ENCODE measurements around the gene MYO1C. TPM values are rescaled to one million over a fixed set of nuclear protein-coding genes. Genes with fewer than 3 reads are reported as not detected.

Gene MYO1C
- total RNA-seq, 6 experiments from 2014 or later = 310 to 400 (median 328) TPM

DNA sequence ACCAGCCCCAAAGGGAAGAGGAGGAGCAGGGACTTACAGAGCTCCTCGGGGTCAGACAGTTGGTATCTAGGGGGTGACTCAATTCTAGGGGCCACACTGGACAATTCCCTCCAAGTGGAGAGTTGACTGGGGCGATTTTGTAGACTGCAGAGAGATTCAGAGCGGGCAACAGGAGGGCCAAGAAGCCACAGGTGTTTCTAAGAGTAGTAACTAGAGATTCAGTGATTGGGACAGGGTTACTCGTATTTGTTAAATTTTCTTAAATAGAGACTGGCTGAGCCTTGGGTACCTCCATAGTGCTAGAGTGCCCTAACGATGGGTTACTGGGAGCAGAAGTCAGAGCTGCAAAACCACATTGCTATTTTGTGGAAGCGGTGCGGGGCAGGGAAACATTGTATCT, 27.2 kb upstream of the MYO1C start:
- peaks cover 16% of the 10 kb centered on the region; the same call in 1 of the 2 replicates for H3K36me3 Mint-ChIP-seq (ENCODE audit: low read depth)
- TF ChIP-seq, protein P1, sequence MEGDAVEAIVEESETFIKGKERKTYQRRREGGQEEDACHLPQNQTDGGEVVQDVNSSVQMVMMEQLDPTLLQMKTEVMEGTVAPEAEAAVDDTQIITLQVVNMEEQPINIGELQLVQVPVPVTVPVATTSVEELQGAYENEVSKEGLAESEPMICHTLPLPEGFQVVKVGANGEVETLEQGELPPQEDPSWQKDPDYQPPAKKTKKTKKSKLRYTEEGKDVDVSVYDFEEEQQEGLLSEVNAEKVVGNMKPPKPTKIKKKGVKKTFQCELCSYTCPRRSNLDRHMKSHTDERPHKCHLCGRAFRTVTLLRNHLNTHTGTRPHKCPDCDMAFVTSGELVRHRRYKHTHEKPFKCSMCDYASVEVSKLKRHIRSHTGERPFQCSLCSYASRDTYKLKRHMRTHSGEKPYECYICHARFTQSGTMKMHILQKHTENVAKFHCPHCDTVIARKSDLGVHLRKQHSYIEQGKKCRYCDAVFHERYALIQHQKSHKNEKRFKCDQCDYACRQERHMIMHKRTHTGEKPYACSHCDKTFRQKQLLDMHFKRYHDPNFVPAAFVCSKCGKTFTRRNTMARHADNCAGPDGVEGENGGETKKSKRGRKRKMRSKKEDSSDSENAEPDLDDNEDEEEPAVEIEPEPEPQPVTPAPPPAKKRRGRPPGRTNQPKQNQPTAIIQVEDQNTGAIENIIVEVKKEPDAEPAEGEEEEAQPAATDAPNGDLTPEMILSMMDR (IDR thresholded peaks at IDR 0.05) = no peak
- no peak overlapping the region for H3K27ac Mint-ChIP-seq

DNA sequence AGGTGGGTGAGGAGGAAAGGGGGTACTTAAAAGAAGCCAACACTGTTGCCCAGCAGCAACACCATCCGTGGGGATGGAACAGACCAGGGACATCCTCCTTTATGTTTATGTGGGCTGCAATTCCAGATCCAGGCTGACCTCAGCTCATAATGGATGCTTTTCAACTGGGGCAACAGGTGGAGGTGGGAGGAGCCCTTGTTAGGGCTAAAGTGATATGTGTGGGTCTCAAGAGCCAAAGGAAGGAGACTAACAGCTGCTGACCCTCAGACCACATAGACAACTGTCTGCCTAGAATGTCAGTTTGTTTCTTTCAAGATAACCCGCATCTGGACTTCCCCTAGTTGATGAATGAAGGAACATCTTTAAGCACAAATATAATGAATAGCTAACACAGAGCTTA, 25.9 kb upstream of the MYO1C start:
- H3K27ac Mint-ChIP-seq = peak overlapping the region; percentile 51
- peak overlapping the region; percentile 94 for H3K4me3 Mint-ChIP-seq
- DNase-seq = no peak
- TF ChIP-seq, protein P1 (IDR thresholded peaks at IDR 0.05) = no peak
- peaks cover 16% of the 10 kb centered on the region; the same call in 1 of the 2 replicates for H3K36me3 Mint-ChIP-seq (ENCODE audit: low read depth)
- no peaks in the 10 kb centered on the region for H3K9me3 Mint-ChIP-seq
- H3K27me3 Mint-ChIP-seq (ENCODE audit: insufficient read depth) = peaks cover 2% of the 10 kb centered on the region; the same call in 1 of the 2 replicates
- peaks cover 17% of the 10 kb centered on the region for H3K4me1 Mint-ChIP-seq (ENCODE audit: low read depth)

More for the DNA sequence above, 27.2 kb upstream of the MYO1C start:
- Mint-ChIP-seq H3K4me1 (ENCODE audit: low read depth) (peaks cover 17% of the 10 kb centered on the region), H3K4me3 (no peak overlapping the region), H3K27me3 (ENCODE audit: insufficient read depth) (no peaks in the 10 kb centered on the region), H3K9me3 (no peaks in the 10 kb centered on the region)
- DNase-seq = no peak

DNA sequence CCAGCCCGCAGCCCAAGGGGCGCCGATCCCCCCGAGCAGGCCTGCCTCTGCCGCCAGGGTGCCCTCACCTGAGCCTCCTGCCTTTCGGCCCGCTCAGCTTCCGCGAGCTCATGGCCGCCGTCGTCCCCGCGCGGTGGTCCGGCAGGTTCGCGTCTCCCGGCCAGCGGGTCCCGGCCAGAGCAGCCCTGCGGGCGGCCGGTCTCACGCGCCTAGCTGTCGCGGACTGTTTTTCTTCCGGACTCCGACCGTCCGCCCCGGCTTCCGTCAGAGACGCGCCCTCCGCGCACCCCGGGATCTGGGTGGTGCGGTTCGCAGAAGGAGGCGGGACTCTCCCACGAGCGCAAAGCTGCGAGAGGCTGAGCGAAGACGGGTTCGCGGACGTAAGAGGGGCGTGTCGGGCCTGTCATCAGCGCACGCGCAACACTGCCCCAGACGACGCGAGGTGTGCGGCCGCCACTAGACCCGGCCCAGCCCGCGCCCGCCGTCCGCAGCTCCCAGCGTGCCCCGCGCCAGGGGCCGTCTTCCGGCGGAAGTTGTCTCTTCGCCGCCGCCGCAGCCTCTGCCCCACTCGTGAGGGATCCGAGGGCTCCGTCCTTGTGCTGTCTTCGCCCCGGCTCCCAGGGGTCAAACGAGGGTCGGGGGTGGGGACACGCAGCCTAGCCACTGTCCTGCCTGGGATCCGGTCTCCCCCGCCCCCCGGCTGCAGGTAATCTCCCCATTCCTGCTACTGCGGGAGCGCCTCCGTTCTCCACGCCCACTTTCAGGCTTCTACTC, 24.1 kb upstream of the MYO1C start, which contains the start of gene INPP5K:
Gene INPP5K, minus strand, starts transcription at position 225 of the 774 bp plus-strand sequence. Its CDS starts 113 bp downstream, at position 112.
- peaks cover 2% of the 10 kb centered on the region; the same call in 1 of the 2 replicates for H3K27me3 Mint-ChIP-seq (ENCODE audit: insufficient read depth)
- H3K9me3 Mint-ChIP-seq = no peaks in the 10 kb centered on the region
- DNase-seq = peak; percentile 97
- peaks cover 14% of the 10 kb centered on the region; the same call in 1 of the 2 replicates for H3K36me3 Mint-ChIP-seq (ENCODE audit: low read depth)
- H3K27ac Mint-ChIP-seq = peak within 1 kb of the TSS; percentile 91
- peaks cover 17% of the 10 kb centered on the region for H3K4me1 Mint-ChIP-seq (ENCODE audit: low read depth)
- TF ChIP-seq, protein P1 (IDR thresholded peaks at IDR 0.05) = no peak
- peak within 1 kb of the TSS; percentile 94 for H3K4me3 Mint-ChIP-seq

DNA sequence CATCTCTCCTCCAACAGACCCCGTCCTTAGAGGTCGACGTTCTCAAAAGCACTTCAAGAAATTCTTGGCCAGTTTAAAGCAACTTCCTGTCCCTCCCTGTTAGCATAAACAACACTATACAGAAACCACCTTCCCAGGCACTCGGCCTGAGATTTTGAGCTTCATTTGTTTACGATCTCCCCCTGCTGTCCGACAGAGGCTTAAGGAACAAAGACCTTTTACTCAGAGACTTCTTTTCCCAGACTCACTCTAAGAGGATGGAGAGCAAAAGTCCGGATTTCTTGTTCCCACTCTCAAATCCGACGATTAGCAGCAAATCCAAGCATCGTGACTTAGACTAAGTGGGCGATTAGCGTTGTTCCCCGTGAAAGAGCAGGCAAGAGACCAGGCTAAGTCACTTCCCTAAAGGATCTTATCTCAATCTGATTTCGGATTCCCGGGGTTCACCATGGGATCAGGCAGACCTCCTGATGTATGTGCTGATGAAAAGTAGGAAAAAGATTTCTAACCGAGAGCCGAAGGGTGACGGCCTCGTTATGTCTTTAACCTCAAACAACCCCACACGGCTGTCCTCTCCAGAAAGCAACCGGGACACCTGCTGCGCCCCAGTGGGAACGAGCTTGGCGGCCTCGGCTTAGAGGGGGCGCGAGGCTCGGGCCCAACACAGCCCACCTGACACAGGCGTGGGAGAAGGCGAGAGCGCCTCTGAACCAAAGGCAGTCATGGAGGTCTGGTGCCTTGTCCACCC, 23.3 kb upstream of the MYO1C start:
- Mint-ChIP-seq H3K36me3 (ENCODE audit: low read depth) (peaks cover 11% of the 10 kb centered on the region; the same call in 1 of the 2 replicates), H3K9me3 (no peaks in the 10 kb centered on the region), H3K27me3 (ENCODE audit: insufficient read depth) (peaks cover 2% of the 10 kb centered on the region; the same call in 1 of the 2 replicates), H3K4me1 (ENCODE audit: low read depth) (peaks cover 17% of the 10 kb centered on the region), H3K4me3 (peak overlapping the region; percentile 94), H3K27ac (peak overlapping the region; percentile 91)
- peak; percentile 83 for DNase-seq
- TF ChIP-seq, protein P1 (IDR thresholded peaks at IDR 0.05) = peak; percentile 76

DNA sequence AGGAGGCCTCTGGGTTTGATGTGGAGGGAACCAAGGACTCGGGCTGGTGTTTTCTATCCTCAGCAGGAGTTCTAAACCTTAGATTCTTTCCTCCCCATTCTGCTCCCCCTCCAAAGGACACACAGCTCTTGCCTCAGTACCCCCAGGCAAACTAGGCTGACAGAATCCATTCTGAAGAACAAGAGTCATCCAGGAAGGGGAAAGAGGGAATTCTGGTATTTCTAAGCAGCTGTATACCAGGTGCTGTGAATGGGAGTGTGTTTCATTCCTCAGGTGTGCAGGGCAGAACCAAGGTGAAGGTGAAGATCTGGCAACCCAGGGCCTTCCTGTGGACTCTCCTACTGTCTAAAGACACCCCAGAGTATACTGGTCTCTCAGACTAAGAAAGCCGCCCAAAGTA, 19.9 kb upstream of the MYO1C start:
- H3K36me3 Mint-ChIP-seq (ENCODE audit: low read depth) = no peaks in the 10 kb centered on the region; the same call in 1 of the 2 replicates
- H3K9me3 Mint-ChIP-seq = no peaks in the 10 kb centered on the region
- no peak overlapping the region for H3K27ac Mint-ChIP-seq
- peaks cover 4% of the 10 kb centered on the region for H3K27me3 Mint-ChIP-seq (ENCODE audit: insufficient read depth)
- H3K4me1 Mint-ChIP-seq (ENCODE audit: low read depth) = peaks cover 18% of the 10 kb centered on the region
- TF ChIP-seq, protein P1 (IDR thresholded peaks at IDR 0.05) = no peak
- no peak for DNase-seq
- no peak overlapping the region for H3K4me3 Mint-ChIP-seq

Measured in HFFc6 (cell line).